Measurements from ENCODE around the gene UFC1. TPM values are rescaled to one million over a fixed set of nuclear protein-coding genes. Genes with fewer than 3 reads are reported as not detected.

The UFC1 gene
- total RNA-seq, 2 experiments from 2014 or later = 96.6 to 97.8 TPM

Other genes starting within 250 kb of the UFC1 start
- gene ITLN2, start 199.2 kb upstream of the UFC1 start, total RNA-seq = not detected
- 10 to 100 TPM; 15.2 to 16.2 TPM for gene F11R, start 132.8 kb upstream of the UFC1 start, total RNA-seq
- gene TSTD1, start 115.0 kb upstream of the UFC1 start, total RNA-seq = 10 to 100 TPM; 38.0 to 40.3 TPM
- 10 to 100 TPM; 93.5 to 99.1 TPM for gene USF1, start 108.0 kb upstream of the UFC1 start, total RNA-seq
- gene ARHGAP30, start 84.1 kb upstream of the UFC1 start, total RNA-seq = 10 to 100 TPM; 76.6 to 78.9 TPM
- gene NECTIN4, start 64.4 kb upstream of the UFC1 start, total RNA-seq = under 1 TPM; 0.22 TPM
- under 1 TPM in 1 of 2 experiments, not detected in 1; 0.41 TPM for gene KLHDC9, start 55.6 kb upstream of the UFC1 start, total RNA-seq
- 10 to 100 TPM; 46.2 to 57.7 TPM for gene PFDN2, start 35.9 kb upstream of the UFC1 start, total RNA-seq
- 10 to 100 TPM; 15.9 to 18.0 TPM for gene NIT1, start 35.9 kb upstream of the UFC1 start, total RNA-seq
- 10 to 100 TPM; 35.5 to 36.6 TPM for gene DEDD, start 21.3 kb upstream of the UFC1 start, total RNA-seq
- 10 to 100 TPM; 44.4 to 45.6 TPM for gene USP21, start 5.5 kb downstream of the UFC1 start, total RNA-seq
- 10 to 100 TPM; 28.6 to 31.5 TPM for gene PPOX, start 12.4 kb downstream of the UFC1 start, total RNA-seq
- gene B4GALT3, start 23.5 kb downstream of the UFC1 start, total RNA-seq = 10 to 100 TPM; 40.8 to 44.3 TPM
- under 1 TPM; 0.28 to 0.60 TPM for gene ADAMTS4, start 45.1 kb downstream of the UFC1 start, total RNA-seq
- 10 to 100 TPM; 49.9 to 55.7 TPM for gene NDUFS2, start 48.4 kb downstream of the UFC1 start, total RNA-seq
- gene FCER1G, start 61.3 kb downstream of the UFC1 start, total RNA-seq = 1 to 10 TPM; 2.0 TPM
- gene APOA2, start 69.7 kb downstream of the UFC1 start, total RNA-seq = not detected
- 1 to 10 TPM; 3.2 to 4.1 TPM for gene TOMM40L, start 72.1 kb downstream of the UFC1 start, total RNA-seq
- gene NR1I3, start 84.2 kb downstream of the UFC1 start, total RNA-seq = not detected
- not detected for gene PCP4L1, start 104.8 kb downstream of the UFC1 start, total RNA-seq
- 1 to 10 TPM; 3.1 to 3.2 TPM for gene MPZ, start 156.0 kb downstream of the UFC1 start, total RNA-seq
- gene SDHC, start 160.4 kb downstream of the UFC1 start, total RNA-seq = 10 to 100 TPM; 33.0 to 37.2 TPM
- gene CFAP126, start 213.9 kb downstream of the UFC1 start, total RNA-seq = not detected

Data from CD4-positive, alpha-beta T cell (primary cell).